Measurements from ENCODE around the gene CNOT6L. TPM values are rescaled to one million over a fixed set of nuclear protein-coding genes. Genes with fewer than 3 reads are reported as not detected.

CNOT6L gene
- total and polyA plus RNA-seq, 4 donors, result 4.4 to 17.7 (median 10.5) TPM

- Histone ChIP-seq H3K9ac (ENCODE audit: low read depth in 1 of 2, low read length in 2 of 2) (no peak overlapping the region), H3K36me3 (ENCODE audit: control insufficient read depth in 4 of 4, insufficient read depth in 3 of 4, low read depth in 1 of 4, low read length in 3 of 4) (no peaks in the 10 kb centered on the region), H3K27me3 (ENCODE audit: control insufficient read depth in 4 of 4, insufficient read depth in 4 of 4, low read length in 3 of 4) (no peaks in the 10 kb centered on the region), H3K9me3 (ENCODE audit: control insufficient read depth in 4 of 4, low read length in 3 of 4) (no peaks in the 10 kb centered on the region), H3K4me3 (ENCODE audit: low read depth in 1 of 3, low read length in 3 of 3) (no peak overlapping the region), H3K4me1 (ENCODE audit: control insufficient read depth in 4 of 4, insufficient read depth in 4 of 4, low read length in 3 of 4) (peaks cover 0 to 8% (median 0%) of the 10 kb centered on the region in 4 donors), H3K27ac (ENCODE audit: low read depth in 1 of 2, low read length in 2 of 2) (no peak overlapping the region)
- no peak for DNase-seq (ENCODE audit: low spot score)
- WGBS, result 40% methylated on average over 1 of the region's 1 CpG
- TF ChIP-seq ZBTB33 (IDR thresholded peaks at IDR 0.05) (no peak), RAD21 (IDR thresholded peaks at IDR 0.05) (no peak), FOXA1 (IDR thresholded peaks at IDR 0.05) (no peak), SP1 (IDR thresholded peaks at IDR 0.05) (peak; percentile 21), YY1 (IDR thresholded peaks at IDR 0.05) (no peak), ATF3 (IDR thresholded peaks at IDR 0.05) (no peak), MAX (IDR thresholded peaks at IDR 0.05) (no peak), HNF4G (IDR thresholded peaks at IDR 0.05) (no peak), CTCF (IDR thresholded peaks at IDR 0.05; ENCODE audit: low read depth, low read length, missing input control) (no peak), GABPA (IDR thresholded peaks at IDR 0.05 in 1 of 2, conservative IDR thresholded peaks at IDR 0.05 in 1 of 2) (no peak), FOXA2 (IDR thresholded peaks at IDR 0.05) (no peak), EGR1 (IDR thresholded peaks at IDR 0.05; ENCODE audit: low read depth in 2 of 2) (no peak), HNF4A (conservative IDR thresholded peaks at IDR 0.05) (peak; percentile 33 to 55), TAF1 (conservative IDR thresholded peaks at IDR 0.05) (no peak), REST (IDR thresholded peaks at IDR 0.05) (no peak), RXRA (IDR thresholded peaks at IDR 0.05) (peak; percentile 23 to 46), JUND (IDR thresholded peaks at IDR 0.05) (no peak), NR2F2 (IDR thresholded peaks at IDR 0.05) (no peak)
Measured at GRCh38 chr4:77710059-77710458, 109.1 kb downstream of the CNOT6L start.

All from liver (tissue), 9 donors.